IMR-90 (cell line): ENCODE measurements around the gene RECQL5. TPM values are rescaled to one million over a fixed set of nuclear protein-coding genes. Genes with fewer than 3 reads are reported as not detected.

ENCODE experiments used
- ATAC-seq: fragments of 200-7000 bp; cut with Tn5 transposase; 2 replicates; pipeline ENCODE4 v1.9.1; 2020; ENCODE audit warnings: low read depth, mild to moderate bottlenecking, moderate library complexity
- BruUV-seq: library from RNA; stranded (reverse); fragments of 400-500 nt; replicated peaks from 2 replicates; lab custom pipeline; 2021; lab: Mats Ljungman, UMichigan
- CTCF ChIA-PET: fragments of 300-600 bp; formaldehyde crosslinking; extraction: SDS; loops from one replicate; lab custom pipeline; 2021; ENCODE audit warnings: antibody characterized with exemption; lab: Yijun Ruan, JAX
- POLR2A ChIA-PET: fragments of 300-600 bp; sonication (Branson Sonifier 250); formaldehyde crosslinking; loops from one replicate; lab custom pipeline; 2022; ENCODE audit warnings: antibody characterized with exemption; ENCODE audit not compliant: unreplicated experiment; lab: Charles Lee
- DNase-seq: peaks from one replicate; pipeline ENCODE4 v3.0.0; 2013
- H2AFZ ChIP-seq: replicated peaks from 2 replicates; pipeline ENCODE3; 2013; ENCODE audit warnings: low read length, mild to moderate bottlenecking; ENCODE audit not compliant: poor library complexity
- H2AK5ac ChIP-seq: 2 replicates; pipeline ENCODE4 v1.6.1; 2013; ENCODE audit warnings: low read depth, low read length, inconsistent platforms
- H2AK9ac ChIP-seq: replicated peaks from 2 replicates; pipeline ENCODE3; 2013; ENCODE audit warnings: mild to moderate bottlenecking, low read depth, low read length, moderate library complexity; ENCODE audit not compliant: poor library complexity
- H2BK120ac ChIP-seq: 2 replicates; pipeline ENCODE4 v1.6.1; 2013; ENCODE audit warnings: low read depth, low read length, inconsistent platforms
- H2BK15ac ChIP-seq: 3 replicates; pipeline ENCODE4 v1.6.1; 2013; ENCODE audit warnings: low read depth, low read length, inconsistent platforms
- H2BK20ac ChIP-seq: 2 replicates; pipeline ENCODE4 v1.6.1; 2013; ENCODE audit warnings: low read depth, mild to moderate bottlenecking, inconsistent platforms, low read length, moderate library complexity
- H2BK5ac ChIP-seq: 2 replicates; pipeline ENCODE4 v1.6.1; 2013; ENCODE audit warnings: mild to moderate bottlenecking, low read depth, low read length, inconsistent platforms; ENCODE audit not compliant: poor library complexity, severe bottlenecking
- H3K14ac ChIP-seq: replicated peaks from 2 replicates; pipeline ENCODE4 v1.6.1; 2013; ENCODE audit warnings: low read depth, low read length, inconsistent platforms
- H3K18ac ChIP-seq: 2 replicates; pipeline ENCODE4 v1.6.1; 2013; ENCODE audit warnings: low read depth, low read length, control low read depth
- H3K23ac ChIP-seq: 2 replicates; pipeline ENCODE4 v1.6.1; 2013; ENCODE audit warnings: low read depth, low read length, inconsistent platforms
- H3K27ac ChIP-seq: 2 replicates; pipeline ENCODE4 v1.5.1; 2013; ENCODE audit warnings: mild to moderate bottlenecking, control low read depth, low read length; ENCODE audit not compliant: insufficient read depth
- H3K27me3 ChIP-seq: 2 replicates; pipeline ENCODE4 v1.6.1; 2013; ENCODE audit warnings: low read length; ENCODE audit not compliant: control insufficient read depth, insufficient read depth
- H3K36me3 ChIP-seq: 2 replicates; pipeline ENCODE4 v1.6.1; 2013; ENCODE audit warnings: low read length, mixed read lengths; ENCODE audit not compliant: control insufficient read depth, insufficient read depth
- H3K4ac ChIP-seq: 2 replicates; pipeline ENCODE4 v1.6.1; 2013; ENCODE audit warnings: low read depth, low read length, inconsistent platforms
- H3K4me1 ChIP-seq: 2 replicates; pipeline ENCODE4 v1.6.1; 2013; ENCODE audit warnings: low read length, mixed read lengths; ENCODE audit not compliant: control insufficient read depth, insufficient read depth
- H3K4me2 ChIP-seq: 2 replicates; pipeline ENCODE4 v1.6.1; 2013; ENCODE audit warnings: low read depth, mild to moderate bottlenecking, control low read depth, low read length, moderate library complexity
- H3K4me3 ChIP-seq: 2 replicates; pipeline ENCODE4 v1.5.1; 2013; ENCODE audit warnings: low read depth, mild to moderate bottlenecking, control low read depth, low read length, moderate library complexity; ENCODE audit not compliant: insufficient read depth
- H3K56ac ChIP-seq: 2 replicates; pipeline ENCODE4 v1.6.1; 2013; ENCODE audit warnings: low read length, inconsistent platforms; ENCODE audit not compliant: insufficient read depth; ENCODE audit errors: extremely low read depth
- H3K79me1 ChIP-seq, 2 experiments: 2 replicates each; pipeline ENCODE4 v1.6.1; 2013; ENCODE audit warnings: low read length in 2 of 2, inconsistent platforms in 1 of 2, low read depth in 1 of 2
- H3K9ac ChIP-seq: 2 replicates; pipeline ENCODE4 v1.6.1; 2013; ENCODE audit warnings: low read depth, low read length, control low read depth
- H3K9me1 ChIP-seq: 2 replicates; pipeline ENCODE4 v1.6.1; 2013; ENCODE audit warnings: low read length, inconsistent platforms; ENCODE audit not compliant: insufficient read depth
- H3K9me3 ChIP-seq: 2 replicates; pipeline ENCODE4 v1.6.1; 2013; ENCODE audit warnings: low read length; ENCODE audit not compliant: control insufficient read depth, insufficient read depth
- H4K20me1 ChIP-seq: 2 replicates; pipeline ENCODE4 v1.6.1; 2013; ENCODE audit warnings: low read length, inconsistent platforms; ENCODE audit not compliant: insufficient read depth
- H4K5ac ChIP-seq: 2 replicates; pipeline ENCODE4 v1.6.1; 2013; ENCODE audit warnings: mild to moderate bottlenecking, low read depth, low read length, control low read depth
- H4K8ac ChIP-seq, 2 experiments: 2 replicates each; pipeline ENCODE4 v1.6.1; 2013; ENCODE audit warnings: low read depth in 2 of 2, low read length in 2 of 2, control low read depth in 1 of 2, inconsistent platforms in 1 of 2
- H4K91ac ChIP-seq: 2 replicates; pipeline ENCODE4 v1.6.1; 2013; ENCODE audit warnings: low read depth, low read length, inconsistent platforms; ENCODE audit not compliant: insufficient read depth
- BHLHE40 ChIP-seq: fragments of 150-350 bp; IDR thresholded peaks from 2 replicates; pipeline ENCODE4 v1.6.1; 2016; ENCODE audit warnings: mild to moderate bottlenecking, low read depth, low read length
- CHD1 ChIP-seq: IDR thresholded peaks from 2 replicates; pipeline ENCODE4 v1.6.1; 2012; ENCODE audit warnings: low read depth, low read length, improper control_type of control experiment
- FOS ChIP-seq: fragments of 150-350 bp; IDR thresholded peaks from 2 replicates; pipeline ENCODE4 v1.6.1; 2016; ENCODE audit warnings: low read depth, low read length
- MXI1 ChIP-seq: IDR thresholded peaks from 2 replicates; pipeline ENCODE4 v1.6.1; 2012; ENCODE audit warnings: low read depth, mild to moderate bottlenecking, low read length, moderate library complexity, borderline replicate concordance
- NFE2L2 ChIP-seq: fragments of 150-350 bp; IDR thresholded peaks from 2 replicates; pipeline ENCODE4 v1.6.1; 2016; ENCODE audit warnings: low read depth, mild to moderate bottlenecking, low read length
- POLR2A ChIP-seq: IDR thresholded peaks from 2 replicates; pipeline ENCODE4 v1.6.1; 2012; ENCODE audit warnings: mild to moderate bottlenecking, low read depth, low read length
- SMC3 ChIP-seq: fragments of 150-350 bp; IDR thresholded peaks from 2 replicates; pipeline ENCODE4 v1.6.1; 2016; ENCODE audit warnings: low read depth, mild to moderate bottlenecking, antibody characterized with exemption, low read length, moderate library complexity
- WGBS, 2 experiments: methylation state at CpG; one replicate each; pipeline versions ENCODE4 v1.1.5 to v1.1.7; 2013; ENCODE audit warnings: missing lambda C conversion rate in 2 of 2; ENCODE audit not compliant: insufficient read length in 1 of 2; ENCODE audit errors: extremely low coverage in 2 of 2; 5-methylcytosine and 5-hydroxymethylcytosine counted together
- dilution Hi-C: fragments of 300-500 bp; cut with HindIII; formaldehyde crosslinking; loops from one replicate; pipeline ENCODE4 v1.14.3; 2018; ENCODE audit warnings: low sequenced_read_pairs; ENCODE audit not compliant: unreplicated experiment
- in situ Hi-C: fragments of 300-500 bp; cut with MboI; formaldehyde crosslinking; loops from 3 replicates; pipeline ENCODE4 v1.14.3; 2019; ENCODE audit warnings: low sequenced_read_pairs, inconsistent platforms, mixed read lengths
- intact Hi-C: fragments of 100-400 bp; cut with micrococcal nuclease; formaldehyde crosslinking; loops from 2 replicates; pipeline ENCODE4 v1.10.0; 2022
- polyA plus RNA-seq, 3 experiments: library from polyadenylated mRNA; depleted of rRNA; stranded (reverse); fragments of >200 nt; gene quantifications; 2 replicates each; pipeline ENCODE4 v1.2.3, GENCODE V29; 2012; ENCODE audit warnings: low replicate concordance in 1 of 3
- total RNA-seq: library from RNA; depleted of rRNA; stranded (reverse); fragments of >200 nt; gene quantifications from 2 replicates; pipeline ENCODE4 v1.2.3, GENCODE V29; 2012
- TF ChIP-seq, protein P1 (sequence below): fragments of 150-350 bp; IDR thresholded peaks from 2 replicates; pipeline ENCODE4 v1.6.1; 2017; ENCODE audit warnings: mild to moderate bottlenecking, antibody characterized with exemption, low read length, low read depth
- TF ChIP-seq, protein P2 (sequence below): conservative IDR thresholded peaks from 2 replicates; pipeline ENCODE4 v1.5.1; 2012; ENCODE audit warnings: mild to moderate bottlenecking, low read depth, low read length, improper control_type of control experiment
- TF ChIP-seq, protein P3 (sequence below): fragments of 150-350 bp; IDR thresholded peaks from 2 replicates; pipeline ENCODE4 v1.6.1; 2016; ENCODE audit warnings: low read depth, mild to moderate bottlenecking, low read length, moderate library complexity, borderline replicate concordance

The RECQL5 gene
- total and polyA plus RNA-seq, 2 of the 4 experiments (the other 2 are of a cell fraction): 7.3 to 23.7 TPM

DNA sequence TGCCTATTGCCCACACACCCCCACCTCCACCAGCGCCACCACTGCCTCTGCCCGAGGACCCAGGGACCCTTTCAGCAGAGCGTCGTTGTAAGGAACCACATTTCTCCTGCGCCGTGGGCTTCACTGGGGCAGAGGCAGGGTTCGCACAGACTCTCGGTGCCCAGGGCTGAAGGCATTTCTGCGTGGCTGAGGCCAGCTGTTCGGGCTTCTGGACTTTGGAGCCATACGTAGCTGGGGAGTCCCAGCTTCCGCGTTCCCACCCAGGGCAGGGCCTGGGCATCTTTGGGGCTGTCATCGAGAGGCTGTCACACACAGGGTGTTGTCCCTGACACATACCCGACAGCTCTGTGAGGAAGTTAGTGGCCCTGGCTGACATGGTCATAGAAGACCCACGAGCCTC, 49.7 kb downstream of the RECQL5 start:
- CTCF ChIA-PET: no interaction called here
- H2BK15ac ChIP-seq: no peak overlapping the region

More for the DNA sequence above, 49.7 kb downstream of the RECQL5 start:
- Histone ChIP-seq H3K4me1 (peaks cover 4% of the 10 kb centered on the region; the same call in 1 of the 2 replicates), H3K14ac (no peak overlapping the region), H3K18ac (no peak overlapping the region), H2AK9ac (no peak overlapping the region), H3K36me3 (no peaks in the 10 kb centered on the region), H3K27me3 (peaks cover 14% of the 10 kb centered on the region; the same call in 1 of the 2 replicates), H2BK120ac (no peak overlapping the region), H4K8ac (no peak overlapping the region), H2BK5ac (no peak overlapping the region), H4K5ac (no peak overlapping the region), H3K4me2 (no peak overlapping the region), H3K9ac (no peak overlapping the region), H3K9me1 (no peaks in the 10 kb centered on the region), H3K56ac (no peak overlapping the region), H3K23ac (no peak overlapping the region), H4K91ac (no peak overlapping the region), H3K27ac (no peak overlapping the region), H3K9me3 (no peaks in the 10 kb centered on the region), H3K79me1 (no peaks in the 10 kb centered on the region), H4K20me1 (no peaks in the 10 kb centered on the region), H2AFZ (peak overlapping the region; percentile 11), H3K4ac (no peak overlapping the region), H2AK5ac (no peak overlapping the region), H3K4me3 (no peak overlapping the region), H2BK20ac (no peak overlapping the region)
- WGBS, 2 experiments: 87% methylated on average over 11 of the region's 16 CpGs; no CpG with 5 or more reads in 1 of the 2 experiments
- ATAC-seq: no peak
- TF ChIP-seq, protein P1, sequence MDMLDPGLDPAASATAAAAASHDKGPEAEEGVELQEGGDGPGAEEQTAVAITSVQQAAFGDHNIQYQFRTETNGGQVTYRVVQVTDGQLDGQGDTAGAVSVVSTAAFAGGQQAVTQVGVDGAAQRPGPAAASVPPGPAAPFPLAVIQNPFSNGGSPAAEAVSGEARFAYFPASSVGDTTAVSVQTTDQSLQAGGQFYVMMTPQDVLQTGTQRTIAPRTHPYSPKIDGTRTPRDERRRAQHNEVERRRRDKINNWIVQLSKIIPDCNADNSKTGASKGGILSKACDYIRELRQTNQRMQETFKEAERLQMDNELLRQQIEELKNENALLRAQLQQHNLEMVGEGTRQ: no peak
- TF ChIP-seq SMC3 (no peak), CHD1 (no peak), POLR2A (no peak), FOS (no peak), MXI1 (no peak), BHLHE40 (no peak), NFE2L2 (no peak)
- TF ChIP-seq, protein P2, sequence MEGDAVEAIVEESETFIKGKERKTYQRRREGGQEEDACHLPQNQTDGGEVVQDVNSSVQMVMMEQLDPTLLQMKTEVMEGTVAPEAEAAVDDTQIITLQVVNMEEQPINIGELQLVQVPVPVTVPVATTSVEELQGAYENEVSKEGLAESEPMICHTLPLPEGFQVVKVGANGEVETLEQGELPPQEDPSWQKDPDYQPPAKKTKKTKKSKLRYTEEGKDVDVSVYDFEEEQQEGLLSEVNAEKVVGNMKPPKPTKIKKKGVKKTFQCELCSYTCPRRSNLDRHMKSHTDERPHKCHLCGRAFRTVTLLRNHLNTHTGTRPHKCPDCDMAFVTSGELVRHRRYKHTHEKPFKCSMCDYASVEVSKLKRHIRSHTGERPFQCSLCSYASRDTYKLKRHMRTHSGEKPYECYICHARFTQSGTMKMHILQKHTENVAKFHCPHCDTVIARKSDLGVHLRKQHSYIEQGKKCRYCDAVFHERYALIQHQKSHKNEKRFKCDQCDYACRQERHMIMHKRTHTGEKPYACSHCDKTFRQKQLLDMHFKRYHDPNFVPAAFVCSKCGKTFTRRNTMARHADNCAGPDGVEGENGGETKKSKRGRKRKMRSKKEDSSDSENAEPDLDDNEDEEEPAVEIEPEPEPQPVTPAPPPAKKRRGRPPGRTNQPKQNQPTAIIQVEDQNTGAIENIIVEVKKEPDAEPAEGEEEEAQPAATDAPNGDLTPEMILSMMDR: no peak
- TF ChIP-seq, protein P3, sequence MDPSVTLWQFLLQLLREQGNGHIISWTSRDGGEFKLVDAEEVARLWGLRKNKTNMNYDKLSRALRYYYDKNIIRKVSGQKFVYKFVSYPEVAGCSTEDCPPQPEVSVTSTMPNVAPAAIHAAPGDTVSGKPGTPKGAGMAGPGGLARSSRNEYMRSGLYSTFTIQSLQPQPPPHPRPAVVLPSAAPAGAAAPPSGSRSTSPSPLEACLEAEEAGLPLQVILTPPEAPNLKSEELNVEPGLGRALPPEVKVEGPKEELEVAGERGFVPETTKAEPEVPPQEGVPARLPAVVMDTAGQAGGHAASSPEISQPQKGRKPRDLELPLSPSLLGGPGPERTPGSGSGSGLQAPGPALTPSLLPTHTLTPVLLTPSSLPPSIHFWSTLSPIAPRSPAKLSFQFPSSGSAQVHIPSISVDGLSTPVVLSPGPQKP: no peak
- no peak for DNase-seq
- BruUV-seq: no TSS peak
- POLR2A ChIA-PET: no interaction called here
- in situ Hi-C loops: no loop called here
- dilution Hi-C loops: no loop called here
- intact Hi-C loops: no loop called here
